H1 (cell line): ENCODE data around the gene CDKN2AIP. TPM values are rescaled to one million over a fixed set of nuclear protein-coding genes. Genes with fewer than 3 reads are reported as not detected.

Experiments used
- CTCF ChIA-PET: fragments of 300-600 bp; sonication (Branson Sonifier 250); formaldehyde crosslinking; loops from one replicate; lab custom pipeline; 2021; ENCODE audit not compliant: partially characterized antibody; lab: Charles Lee
- POLR2A ChIA-PET: fragments of 300-600 bp; sonication (Branson Sonifier 250); formaldehyde crosslinking; loops from one replicate; lab custom pipeline; 2021; ENCODE audit warnings: inconsistent platforms; ENCODE audit not compliant: partially characterized antibody; lab: Charles Lee
- DNase-seq, 2 experiments: peaks; one replicate each; pipeline versions ENCODE4 v3.0.0 to v3.0.0-alpha.2; 2010 to 2022; ENCODE audit warnings: low spot score in 2 of 2, low read depth in 1 of 2, mixed read lengths in 1 of 2
- FAIRE-seq: peaks from 2 replicates; lab custom pipeline; 2011; peaks lifted over from hg19 to GRCh38; lab: Jason Lieb, UNC
- H2AFZ ChIP-seq: 2 replicates; pipeline ENCODE4 v1.8.1; 2012; ENCODE audit warnings: low read length, inconsistent platforms
- H2AK5ac ChIP-seq: 2 replicates; pipeline ENCODE4 v1.6.1; 2013; ENCODE audit warnings: low read depth, low read length
- H2BK120ac ChIP-seq: replicated peaks from 2 replicates; pipeline ENCODE3; 2013; ENCODE audit warnings: low read depth, low read length, inconsistent platforms
- H2BK12ac ChIP-seq: 2 replicates; pipeline ENCODE4 v1.6.1; 2013; ENCODE audit warnings: low read depth, low read length
- H2BK15ac ChIP-seq: 2 replicates; pipeline ENCODE4 v1.6.1; 2013; ENCODE audit warnings: low read length
- H2BK20ac ChIP-seq: 2 replicates; pipeline ENCODE4 v1.6.1; 2013; ENCODE audit warnings: low read length
- H2BK5ac ChIP-seq: 2 replicates; pipeline ENCODE4 v1.6.1; 2013; ENCODE audit warnings: low read depth, low read length
- H3K14ac ChIP-seq: 2 replicates; pipeline ENCODE4 v1.6.1; 2013; ENCODE audit warnings: inconsistent platforms; ENCODE audit not compliant: insufficient read length
- H3K18ac ChIP-seq: 2 replicates; pipeline ENCODE4 v1.6.1; 2013; ENCODE audit warnings: low read length; ENCODE audit errors: extremely low read depth
- H3K23ac ChIP-seq: 2 replicates; pipeline ENCODE4 v1.6.1; 2013; ENCODE audit warnings: inconsistent platforms; ENCODE audit not compliant: insufficient read length
- H3K23me2 ChIP-seq: 2 replicates; pipeline ENCODE4 v1.6.1; 2013; ENCODE audit warnings: low read depth, low read length
- H3K27ac ChIP-seq: 2 replicates; pipeline ENCODE4 v1.6.1; 2011; ENCODE audit warnings: low read depth, low read length, inconsistent platforms
- H3K27me3 ChIP-seq, 4 experiments: replicated peaks in 1 of 4; 1 replicate in 1 of 4; 2 replicates in 3 of 4; pipeline versions ENCODE4 v1.6.1 to v1.8.1; 2011 to 2013; ENCODE audit warnings: low read length in 3 of 4, mild to moderate bottlenecking in 3 of 4, inconsistent platforms in 2 of 4, mixed read lengths in 2 of 4, moderate library complexity in 1 of 4; ENCODE audit not compliant: control insufficient read depth in 3 of 4, insufficient read depth in 3 of 4; ENCODE audit errors: extremely low read depth in 1 of 4
- H3K36me3 ChIP-seq, 4 experiments: 2 replicates each; pipeline versions ENCODE4 v1.6.1 to v1.8.1; 2011 to 2013; ENCODE audit warnings: mild to moderate bottlenecking in 4 of 4, low read length in 3 of 4, moderate library complexity in 2 of 4, control low read depth in 1 of 4, inconsistent platforms in 1 of 4; ENCODE audit not compliant: insufficient read depth in 4 of 4, control insufficient read depth in 2 of 4
- H3K4ac ChIP-seq: replicated peaks from 2 replicates; pipeline ENCODE3; 2013; ENCODE audit warnings: low read length, low read depth, mixed read lengths, inconsistent platforms; ENCODE audit not compliant: insufficient read length
- H3K4me1 ChIP-seq, 4 experiments: replicated peaks in 1 of 4; 1 replicate in 1 of 4; 2 replicates in 3 of 4; pipeline versions ENCODE4 v1.6.1 to v1.8.1; 2011 to 2013; ENCODE audit warnings: low read length in 3 of 4, inconsistent platforms in 2 of 4, mixed read lengths in 1 of 4; ENCODE audit not compliant: insufficient read depth in 4 of 4, control insufficient read depth in 3 of 4
- H3K4me2 ChIP-seq, 2 experiments: 2 replicates each; pipeline versions ENCODE4 v1.6.1 to v1.8.1; 2011 to 2013; ENCODE audit warnings: low read depth in 2 of 2, low read length in 2 of 2, control low read depth in 1 of 2, inconsistent platforms in 1 of 2, mild to moderate bottlenecking in 1 of 2; ENCODE audit not compliant: insufficient read depth in 1 of 2
- H3K4me3 ChIP-seq, 4 experiments: fragments of 200-600, 300-600 bp in 1 of 4; sonication (generic), shearing (Covaris generic), sonication (Bioruptor Twin) in 1 of 4; 2 replicates each; pipeline versions ENCODE4 v1.5.1 to v1.8.1; 2011 to 2016; ENCODE audit warnings: low read length in 4 of 4, low read depth in 3 of 4, control low read depth in 2 of 4, inconsistent platforms in 2 of 4, mild to moderate bottlenecking in 2 of 4, mixed read lengths in 1 of 4, moderate library complexity in 1 of 4; ENCODE audit not compliant: insufficient read depth in 2 of 4; ENCODE audit errors: extremely low read depth in 1 of 4
- H3K56ac ChIP-seq: replicated peaks from 2 replicates; pipeline ENCODE3; 2013; ENCODE audit warnings: low read depth, mild to moderate bottlenecking, mixed read lengths, low read length, inconsistent platforms; ENCODE audit not compliant: insufficient read length
- H3K79me1 ChIP-seq: 2 replicates; pipeline ENCODE4 v1.6.1; 2013; ENCODE audit warnings: low read depth, low read length, control low read depth
- H3K79me2 ChIP-seq, 2 experiments: 2 replicates each; pipeline versions ENCODE4 v1.6.1 to v1.8.1; 2012 to 2013; ENCODE audit warnings: low read length in 2 of 2, mild to moderate bottlenecking in 2 of 2, inconsistent platforms in 1 of 2; ENCODE audit not compliant: insufficient read depth in 2 of 2, control insufficient read depth in 1 of 2
- H3K9ac ChIP-seq, 4 experiments: replicated peaks in 1 of 4; 1 replicate in 1 of 4; 2 replicates in 3 of 4; pipeline versions ENCODE4 v1.6.1 to v1.8.1; 2011 to 2013; ENCODE audit warnings: low read depth in 3 of 4, low read length in 3 of 4, control low read depth in 2 of 4, mild to moderate bottlenecking in 2 of 4, moderate library complexity in 2 of 4, inconsistent platforms in 1 of 4; ENCODE audit errors: extremely low read depth in 1 of 4
- H3K9me3 ChIP-seq, 2 experiments: 2 replicates each; pipeline versions ENCODE4 v1.6.1 to v1.8.1; 2012 to 2013; ENCODE audit warnings: mild to moderate bottlenecking in 2 of 2, moderate library complexity in 2 of 2, control low read depth in 1 of 2, inconsistent platforms in 1 of 2, low read depth in 1 of 2, low read length in 1 of 2, mixed read lengths in 1 of 2; ENCODE audit not compliant: insufficient read depth in 2 of 2
- H4K20me1 ChIP-seq, 2 experiments: replicated peaks in 1 of 2; 2 replicates each; pipeline versions ENCODE3 to v1.8.1; 2011 to 2013; ENCODE audit warnings: inconsistent platforms in 2 of 2, low read length in 2 of 2, mild to moderate bottlenecking in 1 of 2; ENCODE audit not compliant: insufficient read depth in 2 of 2, control insufficient read depth in 1 of 2
- H4K5ac ChIP-seq: 2 replicates; pipeline ENCODE4 v1.6.1; 2013; ENCODE audit warnings: low read length, low read depth, mixed read lengths, inconsistent platforms; ENCODE audit not compliant: insufficient read length
- H4K8ac ChIP-seq: 2 replicates; pipeline ENCODE4 v1.8.0; 2013; ENCODE audit warnings: mild to moderate bottlenecking, moderate library complexity, low read length, inconsistent platforms; ENCODE audit not compliant: insufficient read depth; ENCODE audit errors: extremely low read depth
- H4K91ac ChIP-seq: replicated peaks from 2 replicates; pipeline ENCODE3; 2013; ENCODE audit warnings: low read length, mixed read lengths, inconsistent platforms; ENCODE audit not compliant: insufficient read length
- BACH1 ChIP-seq: IDR thresholded peaks from 2 replicates; pipeline ENCODE4 v1.6.1; 2012; ENCODE audit warnings: low read length, improper control_type of control experiment
- CEBPB ChIP-seq: IDR thresholded peaks from 2 replicates; pipeline ENCODE4 v1.6.1; 2012; ENCODE audit warnings: low read depth, low read length
- CTBP2 ChIP-seq: IDR thresholded peaks from 2 replicates; pipeline ENCODE4 v1.7.0; 2011; ENCODE audit warnings: borderline replicate concordance, mild to moderate bottlenecking, moderate library complexity, mixed read lengths, low read length; ENCODE audit not compliant: insufficient read depth, insufficient read length
- GABPA ChIP-seq: IDR thresholded peaks from 2 replicates; pipeline ENCODE4 v1.6.1; 2011; ENCODE audit warnings: mild to moderate bottlenecking, low read length, moderate library complexity, borderline replicate concordance; ENCODE audit not compliant: insufficient read depth
- KDM1A ChIP-seq: fragments of 200-600, 300-600 bp; sonication (generic); IDR thresholded peaks from 2 replicates; pipeline ENCODE4 v1.7.1; 2016; ENCODE audit warnings: mild to moderate bottlenecking, low read length, borderline replicate concordance
- KDM4A ChIP-seq: IDR thresholded peaks from one replicate; pipeline ENCODE4 v1.7.1; 2012; ENCODE audit warnings: low read depth, mild to moderate bottlenecking, moderate library complexity, low read length, inconsistent platforms; ENCODE audit not compliant: severe bottlenecking
- MAFK ChIP-seq: IDR thresholded peaks from 2 replicates; pipeline ENCODE4 v1.6.1; 2012; ENCODE audit warnings: low read depth, mild to moderate bottlenecking, improper control_type of control experiment, low read length
- NRF1 ChIP-seq: IDR thresholded peaks from 2 replicates; pipeline ENCODE4 v1.6.1; 2011; ENCODE audit warnings: mild to moderate bottlenecking, low read depth, low read length, improper control_type of control experiment
- POU5F1 ChIP-seq: IDR thresholded peaks from 2 replicates; pipeline ENCODE4 v1.6.1; 2011; ENCODE audit warnings: low read depth, mild to moderate bottlenecking, low read length, moderate library complexity
- SAP30 ChIP-seq: fragments of 300-600 bp; sonication (generic); IDR thresholded peaks from 2 replicates; pipeline ENCODE4 v1.7.1; 2012; ENCODE audit warnings: low read length, moderate library complexity, mild to moderate bottlenecking, inconsistent platforms; ENCODE audit not compliant: insufficient read depth, insufficient replicate concordance
- ZNF274 ChIP-seq: IDR thresholded peaks from 2 replicates; pipeline ENCODE4 v1.7.0; 2012; ENCODE audit warnings: low read length, borderline replicate concordance; ENCODE audit errors: extremely low read depth
- WGBS, 2 experiments: shearing (Covaris generic) in 1 of 2; methylation state at CpG; one replicate each; pipeline versions ENCODE4 v1.1.6 to v1.1.7; 2013 to 2015; ENCODE audit warnings: low lambda C conversion rate in 2 of 2, mixed read lengths in 2 of 2, inconsistent platforms in 1 of 2, low coverage in 1 of 2, missing lambda C conversion rate in 1 of 2; ENCODE audit not compliant: insufficient replicate concordance in 2 of 2, insufficient coverage in 1 of 2, insufficient read length in 1 of 2; ENCODE audit errors: extremely low coverage in 1 of 2, missing lambda C conversion rate in 1 of 2; 5-methylcytosine and 5-hydroxymethylcytosine counted together
- polyA plus RNA-seq, 7 experiments: library from polyadenylated mRNA; depleted of rRNA in 3 of 7; stranded (reverse) in 5 of 7; unstranded in 2 of 7; fragments of >200 nt in 5 of 7; fragments of 200-250 nt in 2 of 7; gene quantifications; 1 replicate in 5 of 7; 2 replicates in 1 of 7; 4 replicates in 1 of 7; pipeline versions ENCODE4 v1.2.1 to v1.2.3, GENCODE V29; 2011 to 2013; ENCODE audit warnings: missing spikeins in 2 of 7, mixed read lengths in 2 of 7
- total RNA-seq: library from RNA; stranded (reverse); fragmentation: NEBNext Ultra II Directional; extraction: Animal tissue kit (Norgen Biotek cat#: 25700); gene quantifications from 2 replicates; pipeline ENCODE4 v1.2.1, GENCODE V29; 2021

Gene CDKN2AIP
- total and polyA plus RNA-seq, 2 of the 8 experiments (the other 6 are each of a cell fraction or from before 2014, with no cell fraction given), result 6.0 to 14.0 TPM

DNA sequence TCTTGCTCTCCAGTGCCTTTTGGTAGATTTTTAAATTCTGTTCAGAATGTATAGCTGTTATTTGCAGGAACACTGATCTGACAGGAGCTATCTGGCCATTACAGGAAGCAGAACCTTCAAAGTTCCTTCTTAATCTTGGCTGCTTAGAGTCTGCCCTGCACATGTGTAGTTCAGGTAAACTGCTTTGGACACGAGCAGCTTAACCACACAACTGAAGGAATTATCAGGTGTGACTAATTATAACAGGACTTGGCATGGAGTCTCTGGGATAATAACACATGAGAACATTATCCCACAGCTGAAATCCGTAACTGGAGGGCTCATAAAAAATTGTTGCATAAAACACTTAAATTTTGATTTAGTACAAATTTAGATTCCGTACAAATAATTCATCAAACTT lies 48.8 kb downstream of the CDKN2AIP start:
- Histone ChIP-seq H2BK5ac (no peak overlapping the region), H2BK12ac (no peak overlapping the region), H3K23ac (no peak overlapping the region), H3K27ac (no peak overlapping the region), H2BK120ac (no peak overlapping the region), H2AFZ (no peak overlapping the region), H3K23me2 (no peaks in the 10 kb centered on the region), H3K27me3 (no peaks in the 10 kb centered on the region), H4K8ac (no peak overlapping the region), H3K56ac (no peak overlapping the region), H3K4me2 (no peak overlapping the region), H3K9ac (no peak overlapping the region), H4K20me1 (no peaks in the 10 kb centered on the region), H3K18ac (no peak overlapping the region), H3K36me3 (peaks cover 0 to 6% (median 0%) of the 10 kb centered on the region in 4 experiments; a peak in 2 of 8 replicates), H2BK15ac (no peak overlapping the region), H3K4ac (no peak overlapping the region), H2BK20ac (no peak overlapping the region), H3K4me3 (no peak overlapping the region), H3K14ac (no peak overlapping the region), H3K79me2 (no peaks in the 10 kb centered on the region), H3K9me3 (no peaks in the 10 kb centered on the region), H4K91ac (no peak overlapping the region), H3K4me1 (no peaks in the 10 kb centered on the region), H4K5ac (no peak overlapping the region), H3K79me1 (no peaks in the 10 kb centered on the region), H2AK5ac (no peak overlapping the region)
- DNase-seq (no peak), FAIRE-seq (no peak)
- CTCF ChIA-PET, result no interaction called here
- POLR2A ChIA-PET, result interaction anchor here (0.6 to 1.1 kb wide), 2 partner anchors 9 to 1381 kb away, joined by 3 to 4 read pairs; no protein-coding TSS in a partner anchor
- WGBS, 2 experiments, result 92% methylated on average over 3 of the region's 3 CpGs; no CpG with 5 or more reads in 1 of the 2 experiments
- TF ChIP-seq MAFK (no peak), POU5F1 (no peak), BACH1 (no peak), NRF1 (no peak), GABPA (no peak), KDM4A (no peak), KDM1A (no peak), ZNF274 (no peak), SAP30 (no peak), CEBPB (no peak), CTBP2 (no peak)
